GM23338 (cell line): ENCODE results near the gene PCDHA3. TPM values are rescaled to one million over a fixed set of nuclear protein-coding genes. Genes with fewer than 3 reads are reported as not detected.
"Not testable (repeated sequence)": the region's sequence is repeated elsewhere in the genome, so short reads cannot be mapped to it uniquely, and the experiment has no call there.

Source experiments
- ATAC-seq: fragments of 200-7000 bp; cut with Tn5 transposase; 3 replicates; pipeline ENCODE4 v1.9.1; 2020
- DNase-seq: peaks from one replicate; pipeline ENCODE4 v3.0.0-alpha.2; 2015; ENCODE audit warnings: low spot score
- H2AFZ ChIP-seq: fragments of 200-600 bp; sonication (generic); 2 replicates; pipeline ENCODE4 v1.8.0; 2016; ENCODE audit warnings: antibody characterized with exemption, mild to moderate bottlenecking, moderate library complexity
- H3F3A ChIP-seq: fragments of 200-600 bp; sonication (generic); replicated peaks from 2 replicates; pipeline ENCODE4 v1.8.0; 2017; ENCODE audit warnings: antibody characterized with exemption, mixed run types, low read depth
- H3K27ac ChIP-seq: fragments of 200-600 bp; sonication (generic); 2 replicates; pipeline ENCODE4 v1.6.1; 2016; ENCODE audit warnings: low read depth
- H3K27me3 ChIP-seq: fragments of 200-600 bp; sonication (generic); 2 replicates; pipeline ENCODE4 v1.8.0; 2016; ENCODE audit warnings: mild to moderate bottlenecking, mixed run types, moderate library complexity; ENCODE audit not compliant: insufficient read depth
- H3K36me3 ChIP-seq: fragments of 200-600 bp; sonication (generic); 2 replicates; pipeline ENCODE4 v1.8.0; 2016; ENCODE audit warnings: mild to moderate bottlenecking; ENCODE audit not compliant: insufficient read depth
- H3K4me1 ChIP-seq: fragments of 200-600 bp; sonication (generic); 2 replicates; pipeline ENCODE4 v1.8.0; 2016; ENCODE audit warnings: mild to moderate bottlenecking, moderate library complexity; ENCODE audit not compliant: insufficient read depth
- H3K4me2 ChIP-seq: fragments of 200-600 bp; sonication (generic); 2 replicates; pipeline ENCODE4 v1.7.1; 2017; ENCODE audit warnings: mixed run types
- H3K4me3 ChIP-seq: fragments of 200-600 bp; sonication (generic); 2 replicates; pipeline ENCODE4 v1.6.1; 2016; ENCODE audit warnings: mixed run types
- H3K79me2 ChIP-seq: fragments of 200-600 bp; sonication (generic); replicated peaks from 2 replicates; pipeline ENCODE4 v1.8.0; 2017; ENCODE audit warnings: mild to moderate bottlenecking; ENCODE audit not compliant: insufficient read depth
- H3K9me2 ChIP-seq: fragments of 200-600 bp; sonication (generic); 2 replicates; pipeline ENCODE4 v1.8.0; 2017; ENCODE audit not compliant: insufficient read depth
- H4K20me1 ChIP-seq: fragments of 200-600 bp; sonication (generic); replicated peaks from 2 replicates; pipeline ENCODE4 v1.8.0; 2017; ENCODE audit warnings: mild to moderate bottlenecking; ENCODE audit not compliant: insufficient read depth
- H3K27ac Mint-ChIP-seq: 2 replicates; pipeline ENCODE4 v1.8.0; 2020; ENCODE audit warnings: inconsistent platforms, mild to moderate bottlenecking, moderate library complexity, mixed read lengths
- H3K27me3 Mint-ChIP-seq: 3 replicates; pipeline ENCODE4 v1.8.0; 2022; ENCODE audit warnings: low read depth, mild to moderate bottlenecking, moderate library complexity, mixed read lengths, inconsistent platforms; ENCODE audit not compliant: insufficient read depth, poor library complexity
- H3K36me3 Mint-ChIP-seq: 3 replicates; pipeline ENCODE4 v1.8.0; 2021; ENCODE audit warnings: low read depth, mild to moderate bottlenecking, inconsistent platforms, moderate library complexity, mixed read lengths
- H3K4me1 Mint-ChIP-seq: 3 replicates; pipeline ENCODE4 v1.8.0; 2020; ENCODE audit warnings: mild to moderate bottlenecking, inconsistent platforms, mixed read lengths
- H3K4me3 Mint-ChIP-seq: 3 replicates; pipeline ENCODE4 v1.8.0; 2021; ENCODE audit warnings: moderate library complexity, mild to moderate bottlenecking, inconsistent platforms, mixed read lengths
- H3K9me3 Mint-ChIP-seq: 3 replicates; pipeline ENCODE4 v1.8.0; 2020; ENCODE audit warnings: moderate library complexity, mild to moderate bottlenecking, inconsistent platforms, mixed read lengths
- CREB1 ChIP-seq: fragments of 250-450 bp; sonication (Bioruptor Pico); IDR thresholded peaks from 2 replicates; pipeline ENCODE4 v1.5.0; 2020; ENCODE audit warnings: low read depth, mild to moderate bottlenecking, moderate library complexity
- ETS1 ChIP-seq: IDR thresholded peaks from 2 replicates; pipeline ENCODE4 v1.6.1; 2016; ENCODE audit warnings: antibody characterized with exemption
- JUNB ChIP-seq: IDR thresholded peaks from one replicate; pipeline ENCODE4 v1.6.1; 2016; ENCODE audit warnings: antibody characterized with exemption; ENCODE audit not compliant: unreplicated experiment
- NANOG ChIP-seq: IDR thresholded peaks from 2 replicates; pipeline ENCODE4 v1.6.1; 2016; ENCODE audit warnings: antibody characterized with exemption, borderline replicate concordance
- POLR2AphosphoS5 ChIP-seq: IDR thresholded peaks from 2 replicates; pipeline ENCODE4 v1.6.1; 2016; ENCODE audit warnings: antibody characterized with exemption, low read depth
- polyA plus RNA-seq: library from polyadenylated mRNA; unstranded; fragments of >200 nt; fragmentation: Nextera tagmentation; extraction: Ambion mirVana; gene quantifications from 2 replicates; pipeline ENCODE4 v1.2.1, GENCODE V29; 2016
- total RNA-seq: library from RNA; depleted of rRNA; stranded (reverse); fragments of >200 nt; shearing (Covaris generic); gene quantifications from 2 replicates; pipeline ENCODE4 v1.2.3, GENCODE V29; 2014
- TF ChIP-seq, protein P1 (sequence below), 2 experiments: fragments of 200-600 bp in 1 of 2; sonication (generic) in 1 of 2; conservative IDR thresholded peaks; 2 replicates each; pipeline versions ENCODE4 v1.5.1 to v1.6.1; 2016 to 2017; ENCODE audit warnings: antibody characterized with exemption in 2 of 2, low read depth in 2 of 2, mild to moderate bottlenecking in 2 of 2, moderate library complexity in 1 of 2
- TF ChIP-seq, protein P2 (sequence below): IDR thresholded peaks from one replicate; pipeline ENCODE4 v1.6.1; 2018; ENCODE audit warnings: antibody characterized with exemption; ENCODE audit not compliant: unreplicated experiment

PCDHA3 gene
- total and polyA plus RNA-seq, 2 experiments from 2014 or later, result 0.87 to 4.0 TPM

DNA sequence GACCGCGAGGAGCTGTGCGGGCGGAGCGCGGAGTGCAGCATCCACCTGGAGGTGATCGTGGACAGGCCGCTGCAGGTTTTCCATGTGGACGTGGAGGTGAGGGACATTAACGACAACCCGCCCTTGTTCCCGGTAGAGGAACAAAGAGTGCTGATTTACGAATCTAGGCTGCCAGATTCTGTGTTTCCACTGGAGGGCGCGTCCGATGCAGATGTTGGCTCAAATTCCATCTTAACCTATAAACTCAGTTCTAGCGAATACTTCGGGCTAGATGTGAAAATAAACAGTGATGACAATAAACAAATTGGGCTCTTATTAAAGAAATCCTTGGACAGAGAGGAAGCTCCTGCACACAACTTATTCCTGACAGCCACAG lies 27.5 kb downstream of the PCDHA3 start:
- Histone ChIP-seq H3K79me2 (no peaks in the 10 kb centered on the region), H3F3A (no peaks in the 10 kb centered on the region), H3K27ac (no peak overlapping the region), H2AFZ (no peak overlapping the region), H3K4me2 (no peak overlapping the region), H4K20me1 (no peaks in the 10 kb centered on the region), H3K4me3 (peak overlapping the region; percentile 37; the same call in 1 of the 2 replicates), H3K4me1 (no peaks in the 10 kb centered on the region), H3K36me3 (no peaks in the 10 kb centered on the region), H3K9me2 (no peaks in the 10 kb centered on the region), H3K27me3 (no peaks in the 10 kb centered on the region)
- Mint-ChIP-seq H3K27me3 (peaks cover 2% of the 10 kb centered on the region), H3K36me3 (peaks cover 18% of the 10 kb centered on the region), H3K9me3 (peaks cover 5% of the 10 kb centered on the region; the same call in 2 of the 3 replicates), H3K27ac (no peak overlapping the region), H3K4me1 (no peaks in the 10 kb centered on the region; the same call in 2 of the 3 replicates), H3K4me3 (peak overlapping the region; percentile 68; the same call in 2 of the 3 replicates)
- ATAC-seq, result peak; percentile 48; the same call in 2 of the 3 replicates
- peak; percentile 57 for DNase-seq
- TF ChIP-seq ETS1 (no peak), JUNB (no peak), POLR2AphosphoS5 (no peak), CREB1 (CRISPR knock-in tag) (no peak), NANOG (no peak)
- TF ChIP-seq, protein P1, sequence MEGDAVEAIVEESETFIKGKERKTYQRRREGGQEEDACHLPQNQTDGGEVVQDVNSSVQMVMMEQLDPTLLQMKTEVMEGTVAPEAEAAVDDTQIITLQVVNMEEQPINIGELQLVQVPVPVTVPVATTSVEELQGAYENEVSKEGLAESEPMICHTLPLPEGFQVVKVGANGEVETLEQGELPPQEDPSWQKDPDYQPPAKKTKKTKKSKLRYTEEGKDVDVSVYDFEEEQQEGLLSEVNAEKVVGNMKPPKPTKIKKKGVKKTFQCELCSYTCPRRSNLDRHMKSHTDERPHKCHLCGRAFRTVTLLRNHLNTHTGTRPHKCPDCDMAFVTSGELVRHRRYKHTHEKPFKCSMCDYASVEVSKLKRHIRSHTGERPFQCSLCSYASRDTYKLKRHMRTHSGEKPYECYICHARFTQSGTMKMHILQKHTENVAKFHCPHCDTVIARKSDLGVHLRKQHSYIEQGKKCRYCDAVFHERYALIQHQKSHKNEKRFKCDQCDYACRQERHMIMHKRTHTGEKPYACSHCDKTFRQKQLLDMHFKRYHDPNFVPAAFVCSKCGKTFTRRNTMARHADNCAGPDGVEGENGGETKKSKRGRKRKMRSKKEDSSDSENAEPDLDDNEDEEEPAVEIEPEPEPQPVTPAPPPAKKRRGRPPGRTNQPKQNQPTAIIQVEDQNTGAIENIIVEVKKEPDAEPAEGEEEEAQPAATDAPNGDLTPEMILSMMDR (conservative IDR thresholded peaks at IDR 0.05; ENCODE audit: low read depth in 2 of 2), result peak; percentile 38 to 45
- TF ChIP-seq, protein P2, sequence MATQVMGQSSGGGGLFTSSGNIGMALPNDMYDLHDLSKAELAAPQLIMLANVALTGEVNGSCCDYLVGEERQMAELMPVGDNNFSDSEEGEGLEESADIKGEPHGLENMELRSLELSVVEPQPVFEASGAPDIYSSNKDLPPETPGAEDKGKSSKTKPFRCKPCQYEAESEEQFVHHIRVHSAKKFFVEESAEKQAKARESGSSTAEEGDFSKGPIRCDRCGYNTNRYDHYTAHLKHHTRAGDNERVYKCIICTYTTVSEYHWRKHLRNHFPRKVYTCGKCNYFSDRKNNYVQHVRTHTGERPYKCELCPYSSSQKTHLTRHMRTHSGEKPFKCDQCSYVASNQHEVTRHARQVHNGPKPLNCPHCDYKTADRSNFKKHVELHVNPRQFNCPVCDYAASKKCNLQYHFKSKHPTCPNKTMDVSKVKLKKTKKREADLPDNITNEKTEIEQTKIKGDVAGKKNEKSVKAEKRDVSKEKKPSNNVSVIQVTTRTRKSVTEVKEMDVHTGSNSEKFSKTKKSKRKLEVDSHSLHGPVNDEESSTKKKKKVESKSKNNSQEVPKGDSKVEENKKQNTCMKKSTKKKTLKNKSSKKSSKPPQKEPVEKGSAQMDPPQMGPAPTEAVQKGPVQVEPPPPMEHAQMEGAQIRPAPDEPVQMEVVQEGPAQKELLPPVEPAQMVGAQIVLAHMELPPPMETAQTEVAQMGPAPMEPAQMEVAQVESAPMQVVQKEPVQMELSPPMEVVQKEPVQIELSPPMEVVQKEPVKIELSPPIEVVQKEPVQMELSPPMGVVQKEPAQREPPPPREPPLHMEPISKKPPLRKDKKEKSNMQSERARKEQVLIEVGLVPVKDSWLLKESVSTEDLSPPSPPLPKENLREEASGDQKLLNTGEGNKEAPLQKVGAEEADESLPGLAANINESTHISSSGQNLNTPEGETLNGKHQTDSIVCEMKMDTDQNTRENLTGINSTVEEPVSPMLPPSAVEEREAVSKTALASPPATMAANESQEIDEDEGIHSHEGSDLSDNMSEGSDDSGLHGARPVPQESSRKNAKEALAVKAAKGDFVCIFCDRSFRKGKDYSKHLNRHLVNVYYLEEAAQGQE, result no peak

DNA sequence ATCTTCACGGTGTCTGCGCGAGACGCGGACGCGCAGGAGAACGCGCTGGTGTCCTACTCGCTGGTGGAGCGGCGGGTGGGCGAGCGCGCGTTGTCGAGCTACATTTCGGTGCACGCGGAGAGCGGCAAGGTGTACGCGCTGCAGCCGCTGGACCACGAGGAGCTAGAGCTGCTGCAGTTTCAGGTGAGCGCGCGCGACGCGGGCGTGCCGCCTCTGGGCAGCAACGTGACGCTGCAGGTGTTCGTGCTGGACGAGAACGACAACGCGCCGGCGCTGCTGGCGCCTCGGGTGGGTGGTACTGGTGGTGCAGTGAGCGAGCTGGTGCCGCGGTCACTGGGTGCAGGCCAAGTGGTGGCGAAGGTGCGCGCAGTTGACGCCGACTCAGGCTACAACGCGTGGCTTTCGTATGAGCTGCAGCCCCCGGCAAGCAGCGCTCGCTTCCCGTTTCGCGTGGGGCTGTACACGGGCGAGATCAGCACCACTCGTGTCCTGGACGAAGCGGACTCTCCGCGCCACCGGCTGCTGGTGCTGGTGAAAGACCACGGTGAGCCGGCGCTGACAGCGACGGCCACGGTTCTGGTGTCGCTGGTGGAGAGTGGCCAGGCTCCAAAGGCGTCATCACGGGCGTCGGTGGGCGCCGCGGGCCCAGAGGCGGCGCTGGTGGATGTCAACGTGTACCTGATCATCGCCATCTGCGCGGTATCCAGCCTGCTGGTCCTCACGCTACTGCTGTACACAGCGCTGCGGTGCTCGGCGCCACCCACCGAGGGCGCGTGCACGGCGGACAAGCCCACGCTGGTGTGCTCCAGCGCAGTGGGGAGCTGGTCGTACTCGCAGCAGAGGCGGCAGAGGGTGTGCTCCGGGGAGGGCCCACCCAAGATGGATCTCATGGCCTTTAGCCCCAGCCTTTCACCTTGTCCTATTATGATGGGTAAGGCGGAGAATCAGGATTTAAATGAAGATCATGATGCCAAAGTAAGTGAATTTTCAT lies 28.9 kb downstream of the PCDHA3 start:
- H3K4me3 Mint-ChIP-seq, DNase-seq, H2AFZ ChIP-seq, H3K4me1 ChIP-seq, H3K36me3 ChIP-seq, H3K27ac ChIP-seq, H3F3A ChIP-seq, H3K9me2 ChIP-seq, ATAC-seq, H3K79me2 ChIP-seq, H3K27me3 ChIP-seq, H3K27me3 Mint-ChIP-seq, H3K4me2 ChIP-seq, H3K4me1 Mint-ChIP-seq, H4K20me1 ChIP-seq, H3K27ac Mint-ChIP-seq, H3K4me3 ChIP-seq: not testable (repeated sequence)
- H3K9me3 Mint-ChIP-seq, result peaks cover 12% of the 10 kb centered on the region
- peaks cover 20% of the 10 kb centered on the region; the same call in 2 of the 3 replicates for H3K36me3 Mint-ChIP-seq
